Measurements from ENCODE around the gene NUP37. TPM values are rescaled to one million over a fixed set of nuclear protein-coding genes. Genes with fewer than 3 reads are reported as not detected.

The NUP37 gene
- total RNA-seq, 1 experiment from 2014 or later: 77.5 TPM

- TF ChIP-seq, protein P1, sequence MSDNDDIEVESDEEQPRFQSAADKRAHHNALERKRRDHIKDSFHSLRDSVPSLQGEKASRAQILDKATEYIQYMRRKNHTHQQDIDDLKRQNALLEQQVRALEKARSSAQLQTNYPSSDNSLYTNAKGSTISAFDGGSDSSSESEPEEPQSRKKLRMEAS (IDR thresholded peaks at IDR 0.05): no peak
- no peak for TF ChIP-seq JUND (IDR thresholded peaks at IDR 0.05)
Observed at GRCh38 chr12:102116392-102116791, 3.5 kb downstream of the NUP37 start (continued).

GRCh38 chr12:102114212-102114611, 5.7 kb downstream of the NUP37 start:
- TF ChIP-seq, protein P2, sequence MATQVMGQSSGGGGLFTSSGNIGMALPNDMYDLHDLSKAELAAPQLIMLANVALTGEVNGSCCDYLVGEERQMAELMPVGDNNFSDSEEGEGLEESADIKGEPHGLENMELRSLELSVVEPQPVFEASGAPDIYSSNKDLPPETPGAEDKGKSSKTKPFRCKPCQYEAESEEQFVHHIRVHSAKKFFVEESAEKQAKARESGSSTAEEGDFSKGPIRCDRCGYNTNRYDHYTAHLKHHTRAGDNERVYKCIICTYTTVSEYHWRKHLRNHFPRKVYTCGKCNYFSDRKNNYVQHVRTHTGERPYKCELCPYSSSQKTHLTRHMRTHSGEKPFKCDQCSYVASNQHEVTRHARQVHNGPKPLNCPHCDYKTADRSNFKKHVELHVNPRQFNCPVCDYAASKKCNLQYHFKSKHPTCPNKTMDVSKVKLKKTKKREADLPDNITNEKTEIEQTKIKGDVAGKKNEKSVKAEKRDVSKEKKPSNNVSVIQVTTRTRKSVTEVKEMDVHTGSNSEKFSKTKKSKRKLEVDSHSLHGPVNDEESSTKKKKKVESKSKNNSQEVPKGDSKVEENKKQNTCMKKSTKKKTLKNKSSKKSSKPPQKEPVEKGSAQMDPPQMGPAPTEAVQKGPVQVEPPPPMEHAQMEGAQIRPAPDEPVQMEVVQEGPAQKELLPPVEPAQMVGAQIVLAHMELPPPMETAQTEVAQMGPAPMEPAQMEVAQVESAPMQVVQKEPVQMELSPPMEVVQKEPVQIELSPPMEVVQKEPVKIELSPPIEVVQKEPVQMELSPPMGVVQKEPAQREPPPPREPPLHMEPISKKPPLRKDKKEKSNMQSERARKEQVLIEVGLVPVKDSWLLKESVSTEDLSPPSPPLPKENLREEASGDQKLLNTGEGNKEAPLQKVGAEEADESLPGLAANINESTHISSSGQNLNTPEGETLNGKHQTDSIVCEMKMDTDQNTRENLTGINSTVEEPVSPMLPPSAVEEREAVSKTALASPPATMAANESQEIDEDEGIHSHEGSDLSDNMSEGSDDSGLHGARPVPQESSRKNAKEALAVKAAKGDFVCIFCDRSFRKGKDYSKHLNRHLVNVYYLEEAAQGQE (IDR thresholded peaks at IDR 0.05; ENCODE audit: low read depth): no peak
- TF ChIP-seq FOSL1 (IDR thresholded peaks at IDR 0.05; ENCODE audit: low read depth) (no peak), POLR2A (IDR thresholded peaks at IDR 0.05; ENCODE audit: borderline replicate concordance, extremely low read depth, insufficient read depth, insufficient read length) (no peak), ZFX (IDR thresholded peaks at IDR 0.05) (no peak), ELF1 (IDR thresholded peaks at IDR 0.05; ENCODE audit: borderline replicate concordance, low read depth) (no peak), EZH2phosphoT487 (IDR thresholded peaks at IDR 0.05; ENCODE audit: borderline replicate concordance) (no peak), YY1 (IDR thresholded peaks at IDR 0.05; ENCODE audit: extremely low read depth, insufficient replicate concordance, low read depth, low read length) (no peak)
- peaks cover 28% of the 10 kb centered on the region for H3K79me2 ChIP-seq (ENCODE audit: insufficient read depth, low read length)
- peaks cover 14 to 38% of the 10 kb centered on the region in 2 experiments for H3K36me3 ChIP-seq (ENCODE audit: control insufficient read depth in 1 of 2, insufficient read depth in 2 of 2, low read length in 2 of 2)
- CTCF ChIA-PET: no interaction called here
- DNase-seq (ENCODE audit: low read depth, low spot score): no peak
- H3K4me3 ChIP-seq (replicated peaks in 1 of 2; ENCODE audit: low read depth in 1 of 2, low read length in 2 of 2): no peak overlapping the region
- POLR2A ChIA-PET: no interaction called here
- H3K4me1 ChIP-seq (ENCODE audit: control insufficient read depth in 1 of 2, insufficient read depth in 2 of 2, low read length in 2 of 2): peaks cover 0 to 4% of the 10 kb centered on the region in 2 experiments; a peak in 2 of 4 replicates
- H3K4me2 ChIP-seq (ENCODE audit: low read length): no peak overlapping the region
- no peaks in the 10 kb centered on the region for H4K20me1 ChIP-seq (ENCODE audit: insufficient read depth)
- H3K9me2 ChIP-seq (ENCODE audit: insufficient read depth): no peaks in the 10 kb centered on the region
- BruUV-seq (replicated peaks): no TSS peak
- no peaks in the 10 kb centered on the region for H3K9me3 ChIP-seq (ENCODE audit: control insufficient read depth in 1 of 2, insufficient read depth in 1 of 2, low read depth in 1 of 2, low read length in 2 of 2)
- RAD21 ChIA-PET (ENCODE audit: low non-redundant PET in 1 of 2, low total read pairs in 2 of 2, uncharacterized antibody in 2 of 2, unreplicated experiment in 2 of 2): no interaction called here
- no peak for ATAC-seq
- H2AFZ ChIP-seq (ENCODE audit: low read depth, low read length, poor library complexity, severe bottlenecking): no peak overlapping the region
- H3K9ac ChIP-seq (ENCODE audit: low read length): no peak overlapping the region
- H3K27me3 ChIP-seq (ENCODE audit: insufficient read depth, low read length): no peaks in the 10 kb centered on the region
- H3K27ac ChIP-seq (ENCODE audit: low read depth, low read length): no peak overlapping the region
- intact Hi-C loops (cut with micrococcal nuclease): no loop called here

Data from HCT116 (cell line).